ENCODE results near the gene MAGI1. TPM values are rescaled to one million over a fixed set of nuclear protein-coding genes. Genes with fewer than 3 reads are reported as not detected.

Gene MAGI1
- total RNA-seq, 4 donors from 2014 or later, result 42.4 to 71.6 (median 50.2) TPM

DNA sequence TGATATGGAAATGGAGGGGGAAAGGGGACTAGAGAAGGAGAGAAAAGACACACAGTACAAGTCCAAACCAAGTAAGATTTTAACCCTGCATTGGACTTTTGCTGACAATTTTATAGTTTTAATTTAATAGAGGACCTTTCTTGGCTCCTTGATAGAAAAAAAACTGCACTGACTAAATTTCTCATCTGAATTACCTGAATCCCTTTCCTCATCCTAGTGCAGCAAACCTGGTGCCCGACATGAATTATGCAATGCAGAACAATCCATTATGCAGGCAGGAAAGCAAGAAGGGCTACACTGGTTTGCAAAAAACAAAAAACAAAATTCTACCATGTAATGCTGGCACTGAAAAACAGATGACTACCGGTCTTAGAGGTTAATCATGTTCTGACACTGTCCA lies 15.5 kb downstream of the MAGI1 start:
- 54 to 56% methylated on average over 2 of the region's 2 CpGs for WGBS, 2 donors
- no peak for TF ChIP-seq POLR2A (IDR thresholded peaks at IDR 0.05)
- TF ChIP-seq, protein P1, sequence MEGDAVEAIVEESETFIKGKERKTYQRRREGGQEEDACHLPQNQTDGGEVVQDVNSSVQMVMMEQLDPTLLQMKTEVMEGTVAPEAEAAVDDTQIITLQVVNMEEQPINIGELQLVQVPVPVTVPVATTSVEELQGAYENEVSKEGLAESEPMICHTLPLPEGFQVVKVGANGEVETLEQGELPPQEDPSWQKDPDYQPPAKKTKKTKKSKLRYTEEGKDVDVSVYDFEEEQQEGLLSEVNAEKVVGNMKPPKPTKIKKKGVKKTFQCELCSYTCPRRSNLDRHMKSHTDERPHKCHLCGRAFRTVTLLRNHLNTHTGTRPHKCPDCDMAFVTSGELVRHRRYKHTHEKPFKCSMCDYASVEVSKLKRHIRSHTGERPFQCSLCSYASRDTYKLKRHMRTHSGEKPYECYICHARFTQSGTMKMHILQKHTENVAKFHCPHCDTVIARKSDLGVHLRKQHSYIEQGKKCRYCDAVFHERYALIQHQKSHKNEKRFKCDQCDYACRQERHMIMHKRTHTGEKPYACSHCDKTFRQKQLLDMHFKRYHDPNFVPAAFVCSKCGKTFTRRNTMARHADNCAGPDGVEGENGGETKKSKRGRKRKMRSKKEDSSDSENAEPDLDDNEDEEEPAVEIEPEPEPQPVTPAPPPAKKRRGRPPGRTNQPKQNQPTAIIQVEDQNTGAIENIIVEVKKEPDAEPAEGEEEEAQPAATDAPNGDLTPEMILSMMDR (IDR thresholded peaks at IDR 0.05), result no peak
- no peak overlapping the region for H3K4me3 ChIP-seq (ENCODE audit: low read depth, poor library complexity, severe bottlenecking)
- no peak for DNase-seq (ENCODE audit: low spot score in 2 of 2)
- intact Hi-C loops (cut with DNase I; ENCODE audit: low total_unique reads), result no loop called here

DNA sequence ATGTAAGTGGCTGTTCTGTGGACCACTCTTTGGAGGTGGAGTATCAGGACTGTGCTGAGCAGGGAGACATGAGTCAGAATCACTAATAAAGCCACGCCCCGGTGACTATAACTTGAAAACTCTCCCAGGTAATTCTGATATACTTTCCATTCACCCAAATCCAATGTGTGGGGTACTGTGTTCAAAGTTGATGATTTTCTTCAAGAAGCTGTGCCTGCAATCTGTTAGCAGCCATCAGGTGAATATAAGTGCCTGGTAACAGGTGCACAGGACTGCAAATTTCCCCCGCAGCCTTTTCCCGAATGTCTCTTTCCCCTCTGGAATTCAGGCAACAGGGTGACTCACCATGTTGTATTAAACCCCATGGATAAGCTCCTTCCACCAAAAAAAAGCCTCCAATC lies 17.0 kb downstream of the MAGI1 start:
- TF ChIP-seq, protein P1 (IDR thresholded peaks at IDR 0.05), result no peak
- no peak for TF ChIP-seq POLR2A (IDR thresholded peaks at IDR 0.05)
- DNase-seq (ENCODE audit: low spot score in 2 of 2), result no peak
- WGBS, 2 donors, result 54 to 58% methylated on average over 4 of the region's 4 CpGs
- no peak overlapping the region for H3K4me3 ChIP-seq (ENCODE audit: low read depth, poor library complexity, severe bottlenecking)
- intact Hi-C loops (cut with DNase I; ENCODE audit: low total_unique reads), result no loop called here

DNA sequence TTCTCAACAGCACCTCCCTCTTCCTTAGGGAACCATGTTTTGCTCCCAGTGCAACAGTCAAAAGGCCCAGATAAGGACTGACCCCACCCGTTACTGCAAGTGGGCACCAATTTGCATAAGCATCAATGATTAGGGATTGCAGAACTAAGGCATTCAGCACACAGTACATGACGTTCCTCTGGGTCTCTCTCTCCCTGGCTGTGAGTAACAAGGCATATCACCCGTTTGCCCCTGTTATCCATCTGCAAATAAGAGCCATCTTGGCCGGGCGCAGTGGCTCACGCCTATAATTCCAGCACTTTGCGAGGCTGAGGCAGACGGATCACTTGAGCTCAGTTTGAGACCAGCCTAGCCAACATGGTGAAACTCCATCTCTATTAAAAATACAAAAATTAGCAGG lies 18.8 kb downstream of the MAGI1 start:
- 78 to 87% methylated on average over 8 of the region's 8 CpGs for WGBS, 2 donors
- no peak for DNase-seq (ENCODE audit: low spot score in 2 of 2)
- H3K4me3 ChIP-seq (ENCODE audit: low read depth, poor library complexity, severe bottlenecking), result no peak overlapping the region
- intact Hi-C loops (cut with DNase I; ENCODE audit: low total_unique reads), result no loop called here
- TF ChIP-seq, protein P1 (IDR thresholded peaks at IDR 0.05), result no peak
- no peak for TF ChIP-seq POLR2A (IDR thresholded peaks at IDR 0.05)

DNA sequence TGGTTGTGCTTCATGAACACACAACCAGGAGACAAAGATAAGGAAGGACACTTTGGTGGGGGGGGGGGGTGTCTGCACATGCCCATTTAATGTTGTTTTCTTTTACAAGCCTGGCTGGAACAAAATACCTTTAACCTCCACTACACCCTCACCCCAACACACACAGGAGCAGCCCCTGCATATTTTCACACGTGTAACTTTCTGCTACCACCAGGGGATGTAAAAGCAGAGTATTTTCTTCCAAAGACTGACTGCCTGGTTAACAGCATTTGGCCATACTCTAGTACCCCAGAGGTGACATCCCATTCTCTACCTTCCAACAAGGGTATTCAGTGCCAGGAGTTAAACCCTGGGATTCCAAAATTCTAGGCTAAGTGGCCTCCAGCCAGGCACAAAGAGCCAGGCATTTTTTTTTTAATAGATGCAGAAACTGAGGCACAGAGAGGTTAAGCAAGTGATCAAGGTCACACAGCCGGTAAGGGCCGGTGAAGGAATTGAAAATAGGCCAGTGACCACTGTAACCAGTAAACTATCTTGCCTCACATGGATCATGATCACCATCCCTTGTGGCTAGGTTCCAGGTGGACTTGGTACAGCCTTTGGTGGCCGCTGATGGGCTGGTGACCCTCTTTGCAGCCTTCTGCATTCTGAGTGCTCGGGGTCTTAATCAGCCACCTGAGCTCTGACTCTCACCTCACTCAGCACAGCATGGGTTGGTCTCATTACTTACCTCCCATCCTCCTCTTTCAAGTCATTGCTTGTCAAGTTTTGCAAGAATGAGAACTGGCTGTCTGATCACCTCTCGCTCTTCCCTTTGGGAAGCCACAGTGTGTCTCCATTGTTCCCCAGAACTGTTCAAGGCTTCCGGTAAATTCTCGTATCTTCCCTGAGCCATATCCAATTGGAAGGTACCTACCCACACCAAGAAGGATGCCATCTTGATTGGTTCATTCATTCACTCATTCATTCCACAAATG lies 20.4 kb downstream of the MAGI1 start:
- intact Hi-C loops (cut with DNase I; ENCODE audit: low total_unique reads), result no loop called here
- no peak for TF ChIP-seq POLR2A (IDR thresholded peaks at IDR 0.05)
- TF ChIP-seq, protein P1 (IDR thresholded peaks at IDR 0.05), result no peak
- no peak for DNase-seq (ENCODE audit: low spot score in 2 of 2)
- WGBS, 2 donors, result 50 to 64% methylated on average over 8 of the region's 8 CpGs
- no peak overlapping the region for H3K4me3 ChIP-seq (ENCODE audit: low read depth, poor library complexity, severe bottlenecking)

DNA sequence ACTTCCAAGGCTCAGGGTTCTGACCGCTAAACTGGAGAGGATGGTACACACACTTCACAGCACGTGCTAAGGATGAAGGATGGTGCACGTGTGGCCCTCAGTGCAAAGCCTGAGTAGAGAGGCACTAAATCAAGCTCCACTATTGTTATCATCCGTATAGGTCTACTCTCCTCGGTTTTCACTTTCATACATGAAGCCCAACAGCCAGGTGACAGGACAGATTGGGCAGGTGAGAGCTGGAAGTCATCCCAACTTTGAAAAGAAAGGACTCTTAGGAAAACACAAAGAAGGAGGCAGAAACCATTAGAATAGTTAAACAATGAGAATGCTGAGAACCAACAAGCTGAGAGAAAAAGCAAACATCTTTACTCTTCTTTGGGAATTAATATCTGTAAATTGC lies 21.1 kb downstream of the MAGI1 start:
- no peak for DNase-seq (ENCODE audit: low spot score in 2 of 2)
- intact Hi-C loops (cut with DNase I; ENCODE audit: low total_unique reads), result no loop called here
- 47 to 54% methylated on average over 5 of the region's 5 CpGs for WGBS, 2 donors
- TF ChIP-seq, protein P1 (IDR thresholded peaks at IDR 0.05), result no peak
- no peak for TF ChIP-seq POLR2A (IDR thresholded peaks at IDR 0.05)
- no peak overlapping the region for H3K4me3 ChIP-seq (ENCODE audit: low read depth, poor library complexity, severe bottlenecking)

Data from lower leg skin (tissue), 4 donors.